Prostate gland (tissue), 2 donors: ENCODE measurements around the gene CMTM4. TPM values are rescaled to one million over a fixed set of nuclear protein-coding genes. Genes with fewer than 3 reads are reported as not detected.
A peak's percentile ranks its signal among the peaks of the same experiment; 100 is the strongest.

Source experiments
- DNase-seq: peaks from one replicate; pipeline ENCODE4 v3.0.0-alpha.2; 2019; ENCODE audit warnings: low spot score
- H3K27ac ChIP-seq, 2 donors: fragments of 200-600 bp; sonication (generic); 2 replicates each; pipeline ENCODE4 v1.5.1; 2017 to 2019
- H3K27me3 ChIP-seq: fragments of 200-600 bp; sonication (generic); replicated peaks from 2 replicates; pipeline ENCODE4 v1.5.1; 2019; ENCODE audit not compliant: insufficient read depth
- H3K36me3 ChIP-seq, 2 donors: fragments of 200-600 bp; sonication (generic); 1 replicate in 1 of 2; 2 replicates in 1 of 2; pipeline versions ENCODE4 v1.5.1 to v1.8.1; 2017 to 2019
- H3K4me1 ChIP-seq: fragments of 200-600 bp; sonication (generic); replicated peaks from 2 replicates; pipeline ENCODE4 v1.5.1; 2019
- H3K4me3 ChIP-seq, 2 donors: fragments of 200-600 bp; sonication (generic); 2 replicates each; pipeline ENCODE4 v1.5.1; 2017 to 2019
- H3K9me3 ChIP-seq: fragments of 200-600 bp; sonication (generic); 2 replicates; pipeline ENCODE4 v1.5.1; 2017
- CTCF ChIP-seq, 4 experiments: fragments of 200-600 bp in 2 of 4; fragments of 450-650 bp in 2 of 4; sonication (generic) in 2 of 4; IDR thresholded peaks; 1 replicate in 3 of 4; 2 replicates in 1 of 4; pipeline ENCODE4 v1.5.1; 2016 to 2019; ENCODE audit warnings: antibody characterized with exemption in 4 of 4, mild to moderate bottlenecking in 2 of 4, moderate library complexity in 2 of 4
- POLR2A ChIP-seq: fragments of 450-650 bp; IDR thresholded peaks from one replicate; pipeline ENCODE4 v1.6.1; 2016; ENCODE audit warnings: antibody characterized with exemption, mild to moderate bottlenecking
- POLR2AphosphoS5 ChIP-seq: sonication (generic); formaldehyde crosslinking; IDR thresholded peaks from one replicate; pipeline ENCODE4 v1.6.1; 2017; ENCODE audit warnings: antibody characterized with exemption
- WGBS: methylation state at CpG from one replicate; pipeline ENCODE4 v1.1.5; 2018; 5-methylcytosine and 5-hydroxymethylcytosine counted together
- intact Hi-C: fragments of 100-400 bp; cut with DNase I; formaldehyde crosslinking; loops from one replicate; pipeline ENCODE4 v1.14.2; 2022
- total RNA-seq, 2 donors: library from RNA; depleted of rRNA; stranded (reverse); fragments of >200 nt; gene quantifications; one replicate each; pipeline ENCODE4 v1.1.0, GENCODE V29; 2016

CMTM4 gene
- total RNA-seq, 2 donors from 2014 or later, result 46.9 to 57.7 TPM

GRCh38 chr16:66585481-66586239, 110.9 kb downstream of the CMTM4 start:
- H3K27me3 ChIP-seq, result no peaks in the 10 kb centered on the region
- H3K27ac ChIP-seq, result no peak overlapping the region
- no peaks in the 10 kb centered on the region for H3K36me3 ChIP-seq
- 78% methylated on average over 10 of the region's 10 CpGs for WGBS
- H3K9me3 ChIP-seq, result no peaks in the 10 kb centered on the region
- no peaks in the 10 kb centered on the region for H3K4me1 ChIP-seq
- no peak for DNase-seq
- intact Hi-C loops, result no loop called here
- no peak overlapping the region for H3K4me3 ChIP-seq
- TF ChIP-seq POLR2A, result no peak
- no peak for TF ChIP-seq POLR2AphosphoS5
- TF ChIP-seq CTCF (IDR thresholded peaks at IDR 0.05), result no peak

- Histone ChIP-seq H3K27me3 (no peaks in the 10 kb centered on the region), H3K4me3 (no peak overlapping the region), H3K9me3 (no peaks in the 10 kb centered on the region), H3K4me1 (no peaks in the 10 kb centered on the region), H3K36me3 (no peaks in the 10 kb centered on the region), H3K27ac (no peak overlapping the region)
- DNase-seq, result no peak
- intact Hi-C loops, result no loop called here
- WGBS, result 89% methylated on average over 3 of the region's 3 CpGs
- TF ChIP-seq CTCF (IDR thresholded peaks at IDR 0.05) (no peak), POLR2AphosphoS5 (no peak), POLR2A (no peak)
Observed at GRCh38 chr16:66581246-66581952, 115.1 kb downstream of the CMTM4 start.

GRCh38 chr16:66580605-66581209, 115.8 kb downstream of the CMTM4 start:
- Histone ChIP-seq H3K27ac (no peak overlapping the region), H3K4me1 (no peaks in the 10 kb centered on the region), H3K4me3 (no peak overlapping the region), H3K27me3 (no peaks in the 10 kb centered on the region), H3K9me3 (no peaks in the 10 kb centered on the region), H3K36me3 (no peaks in the 10 kb centered on the region)
- WGBS, result 53% methylated on average over 4 of the region's 4 CpGs
- no peak for DNase-seq
- intact Hi-C loops, result no loop called here
- no peak for TF ChIP-seq POLR2A
- TF ChIP-seq POLR2AphosphoS5, result no peak
- TF ChIP-seq CTCF (IDR thresholded peaks at IDR 0.05), result no peak

- H3K4me1 ChIP-seq, result no peaks in the 10 kb centered on the region
- 23% methylated on average over 73 of the region's 77 CpGs for WGBS
- H3K27ac ChIP-seq, result no peak within 1 kb of the TSS
- TF ChIP-seq CTCF (IDR thresholded peaks at IDR 0.05) (no peak), POLR2AphosphoS5 (no peak), POLR2A (no peak)
- no peaks in the 10 kb centered on the region for H3K27me3 ChIP-seq
- DNase-seq, result no peak
- H3K9me3 ChIP-seq, result no peaks in the 10 kb centered on the region
- peak within 1 kb of the TSS; percentile 5 to 14 for H3K4me3 ChIP-seq
- intact Hi-C loops, result no loop called here
- no peaks in the 10 kb centered on the region for H3K36me3 ChIP-seq
Observed at GRCh38 chr16:66578651-66579531, 117.7 kb downstream of the CMTM4 start, which contains the start of gene CMTM2. Gene CMTM2, plus strand, starts transcription at chr16:66579463. Its CDS starts 145 bp downstream, at chr16:66579608.
